ENCODE results near the gene PHF2.

- no peak for TF ChIP-seq CTCF (IDR thresholded peaks at IDR 0.05)
- TF ChIP-seq POLR2AphosphoS5 (IDR thresholded peaks at IDR 0.05; ENCODE audit: insufficient read depth in 1 of 2, low read depth in 1 of 2) = no peak
- TF ChIP-seq POLR2A (IDR thresholded peaks at IDR 0.05) = no peak
These were observed 85.2 kb downstream of the PHF2 start for GRCh38 chr9:93661591-93661990.

Measured in vagina (tissue), 2 donors.